GM12872 (cell line): Measurements from ENCODE around the gene NEK10.

Experiments
- TF ChIP-seq, protein P1 (sequence below): IDR thresholded peaks from 3 replicates; pipeline ENCODE4 v1.5.1; 2011; ENCODE audit warnings: low read depth, mild to moderate bottlenecking, low read length, moderate library complexity; ENCODE audit not compliant: insufficient read depth

The NEK10 gene

DNA sequence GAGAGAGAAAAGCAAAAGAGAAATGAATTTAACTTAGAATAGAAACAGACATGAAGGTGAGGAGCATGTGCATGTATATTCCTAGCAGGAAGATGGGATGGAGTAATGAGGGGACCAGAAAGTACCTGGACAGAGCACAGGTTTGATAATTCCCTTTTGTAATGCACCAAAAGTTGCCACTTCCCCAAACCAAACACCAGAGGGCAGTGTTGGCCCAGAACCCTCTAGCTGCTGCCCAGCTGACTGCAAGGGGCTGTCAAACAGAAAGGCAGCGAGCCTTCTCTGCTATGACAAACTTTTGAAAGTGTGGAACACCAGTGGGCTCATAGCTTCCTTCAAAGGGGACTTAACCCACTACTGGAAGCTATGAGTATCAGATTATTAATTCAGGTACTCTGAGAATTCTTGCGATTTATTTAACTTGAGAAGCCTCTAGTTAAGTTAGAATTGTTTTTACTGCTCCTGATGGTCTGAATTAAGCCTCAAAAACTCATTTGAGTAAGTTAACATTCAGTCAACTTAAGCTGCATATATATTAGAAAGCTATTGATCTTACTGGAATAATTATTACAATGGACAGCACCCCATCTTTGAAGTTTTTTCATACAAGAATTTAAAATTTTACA lies 234.9 kb downstream of the NEK10 start:
- TF ChIP-seq, protein P1, sequence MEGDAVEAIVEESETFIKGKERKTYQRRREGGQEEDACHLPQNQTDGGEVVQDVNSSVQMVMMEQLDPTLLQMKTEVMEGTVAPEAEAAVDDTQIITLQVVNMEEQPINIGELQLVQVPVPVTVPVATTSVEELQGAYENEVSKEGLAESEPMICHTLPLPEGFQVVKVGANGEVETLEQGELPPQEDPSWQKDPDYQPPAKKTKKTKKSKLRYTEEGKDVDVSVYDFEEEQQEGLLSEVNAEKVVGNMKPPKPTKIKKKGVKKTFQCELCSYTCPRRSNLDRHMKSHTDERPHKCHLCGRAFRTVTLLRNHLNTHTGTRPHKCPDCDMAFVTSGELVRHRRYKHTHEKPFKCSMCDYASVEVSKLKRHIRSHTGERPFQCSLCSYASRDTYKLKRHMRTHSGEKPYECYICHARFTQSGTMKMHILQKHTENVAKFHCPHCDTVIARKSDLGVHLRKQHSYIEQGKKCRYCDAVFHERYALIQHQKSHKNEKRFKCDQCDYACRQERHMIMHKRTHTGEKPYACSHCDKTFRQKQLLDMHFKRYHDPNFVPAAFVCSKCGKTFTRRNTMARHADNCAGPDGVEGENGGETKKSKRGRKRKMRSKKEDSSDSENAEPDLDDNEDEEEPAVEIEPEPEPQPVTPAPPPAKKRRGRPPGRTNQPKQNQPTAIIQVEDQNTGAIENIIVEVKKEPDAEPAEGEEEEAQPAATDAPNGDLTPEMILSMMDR = peak; percentile 91

GRCh38 chr3:27133060-27133459 lies 236.1 kb downstream of the NEK10 start:
- TF ChIP-seq, protein P1 = no peak

- TF ChIP-seq, protein P1 = no peak
These were observed 238.4 kb downstream of the NEK10 start for GRCh38 chr3:27130796-27131195.

- TF ChIP-seq, protein P1 = no peak
These were observed 241.3 kb downstream of the NEK10 start for GRCh38 chr3:27127879-27128278.

- TF ChIP-seq, protein P1 = no peak
These were observed 242.0 kb downstream of the NEK10 start for GRCh38 chr3:27127195-27127594.

- TF ChIP-seq, protein P1 = no peak
These were observed 243.2 kb downstream of the NEK10 start for GRCh38 chr3:27125821-27126501.

GRCh38 chr3:27119639-27120038 lies 249.5 kb downstream of the NEK10 start:
- TF ChIP-seq, protein P1 = no peak
